HepG2 (cell line): ENCODE results near the gene ANKRD1. TPM values are rescaled to one million over a fixed set of nuclear protein-coding genes. Genes with fewer than 3 reads are reported as not detected.
A peak's percentile ranks its signal among the peaks of the same experiment; 100 is the strongest.

Source experiments
- CREB1 ChIP-seq, 2 experiments: fragments of 450-650 bp in 1 of 2; IDR thresholded peaks; 2 replicates each; pipeline ENCODE4 v1.6.1; 2016 to 2017; ENCODE audit warnings: control low read depth in 1 of 2, mild to moderate bottlenecking in 1 of 2, missing compliant biosample characterization in 1 of 2, missing genetic modification characterization in 1 of 2
- IRF2 ChIP-seq: IDR thresholded peaks from 2 replicates; pipeline ENCODE4 v1.6.1; 2018; ENCODE audit warnings: missing genetic modification reagents, missing compliant biosample characterization
- KDM2A ChIP-seq: sonication (generic); formaldehyde crosslinking; IDR thresholded peaks from 2 replicates; pipeline ENCODE4 v1.4.0; 2020; ENCODE audit warnings: low read depth, missing genetic modification reagents, borderline replicate concordance
- ZFAT ChIP-seq: sonication (generic); formaldehyde crosslinking; conservative IDR thresholded peaks from 2 replicates; pipeline ENCODE4 v1.8.1; 2023; ENCODE audit warnings: missing genetic modification reagents, inconsistent platforms
- ZNF468 ChIP-seq: sonication (generic); formaldehyde crosslinking; IDR thresholded peaks from 2 replicates; pipeline ENCODE4 v1.8.0; 2022; ENCODE audit warnings: mild to moderate bottlenecking, moderate library complexity, missing genetic modification reagents
- ZNF552 ChIP-seq: sonication (generic); formaldehyde crosslinking; IDR thresholded peaks from 2 replicates; pipeline ENCODE4 v1.9.0; 2022; ENCODE audit warnings: missing genetic modification reagents, mild to moderate bottlenecking, borderline replicate concordance
- ZNF572 ChIP-seq: sonication (generic); formaldehyde crosslinking; IDR thresholded peaks from 2 replicates; pipeline ENCODE4 v1.5.1; 2020; ENCODE audit warnings: mild to moderate bottlenecking, missing genetic modification reagents
- polyA plus RNA-seq, 8 experiments: library from polyadenylated mRNA; depleted of rRNA in 3 of 8; stranded (reverse) in 7 of 8; unstranded in 1 of 8; fragments of >200 nt; fragmentation: Illumina TruSeq in 4 of 8; extraction: Trizol in 4 of 8; gene quantifications; 2 replicates each; pipeline versions ENCODE4 v1.2.1 to v1.2.3, GENCODE V29; 2011 to 2016; ENCODE audit warnings: low read depth in 4 of 8, missing spikeins in 1 of 8, mixed read lengths in 1 of 8; ENCODE audit not compliant: insufficient read depth in 1 of 8
- total RNA-seq, 5 experiments: library from RNA; depleted of rRNA; stranded (reverse); fragments of >200 nt; fragmentation: Illumina TruSeq; extraction: Trizol; gene quantifications; 2 replicates each; pipeline ENCODE4 v1.2.3, GENCODE V29; 2016; ENCODE audit warnings: low read depth in 1 of 5
- TF ChIP-seq, protein P1 (sequence below), 2 experiments: fragments of 450-650 bp in 1 of 2; sonication (generic) in 1 of 2; formaldehyde crosslinking in 1 of 2; IDR thresholded peaks; 2 replicates each; pipeline versions ENCODE4 v1.6.1 to v1.8.0; 2016 to 2022; ENCODE audit warnings: antibody characterized with exemption in 1 of 2, mild to moderate bottlenecking in 1 of 2, missing genetic modification reagents in 1 of 2
- TF ChIP-seq, protein P2 (sequence below): sonication (generic); formaldehyde crosslinking; IDR thresholded peaks from 2 replicates; pipeline ENCODE4 v1.8.0; 2022; ENCODE audit warnings: missing genetic modification reagents, mild to moderate bottlenecking, moderate library complexity, borderline replicate concordance
- TF ChIP-seq, protein P3 (sequence below): sonication (generic); formaldehyde crosslinking; conservative IDR thresholded peaks from 2 replicates; pipeline ENCODE4 v1.8.1; 2023; ENCODE audit warnings: missing genetic modification reagents
- TF ChIP-seq, protein P4 (sequence below): sonication (generic); formaldehyde crosslinking; IDR thresholded peaks from 2 replicates; pipeline ENCODE4 v1.4.0; 2020; ENCODE audit warnings: missing genetic modification reagents

ANKRD1 gene
- total and polyA plus RNA-seq, 2 of the 13 experiments (the other 11 are each of a cell fraction or from before 2014, with no cell fraction given), result 19.4 to 41.8 TPM

DNA sequence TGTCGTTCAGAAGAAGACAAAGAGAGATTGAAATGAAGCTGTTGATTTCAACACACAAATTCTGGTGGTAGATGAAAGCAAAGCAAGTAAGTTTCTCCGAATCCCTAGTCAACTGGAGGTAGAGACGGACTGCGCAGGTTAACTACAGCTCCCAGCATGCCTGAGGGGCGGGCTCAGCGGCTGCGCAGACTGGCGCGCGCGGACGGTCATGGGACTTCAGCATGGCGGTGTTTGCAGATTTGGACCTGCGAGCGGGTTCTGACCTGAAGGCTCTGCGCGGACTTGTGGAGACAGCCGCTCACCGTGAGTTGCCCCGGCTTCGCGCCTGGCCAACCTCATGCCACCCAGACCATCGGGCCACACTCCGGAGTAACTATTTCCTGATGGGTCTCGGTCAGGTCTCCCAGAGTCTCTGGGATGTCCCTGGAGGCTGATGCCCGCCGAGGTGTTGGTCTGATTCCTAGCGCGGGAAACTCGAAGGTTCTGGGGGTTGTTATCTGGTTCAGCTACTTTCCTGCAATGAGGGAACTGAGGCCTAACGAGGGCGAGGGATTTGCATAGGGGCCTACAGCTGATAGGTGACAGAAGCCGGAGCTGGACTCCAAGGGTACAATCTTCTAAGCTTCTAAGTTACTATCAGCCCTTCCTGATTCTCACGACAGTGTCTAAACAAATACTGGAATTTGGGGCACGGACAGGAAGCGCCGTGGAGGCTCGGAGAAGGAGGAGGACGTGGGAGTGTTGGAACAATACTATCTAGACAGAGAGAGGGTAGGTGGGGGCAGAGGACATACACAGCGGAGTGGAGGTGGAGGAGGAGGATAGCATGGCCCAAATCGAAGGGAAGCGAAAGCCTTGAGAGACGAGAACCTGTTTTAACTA is 48.9 kb downstream of the ANKRD1 start, which contains the start of gene RPP30 (continued):
- TF ChIP-seq, protein P1, sequence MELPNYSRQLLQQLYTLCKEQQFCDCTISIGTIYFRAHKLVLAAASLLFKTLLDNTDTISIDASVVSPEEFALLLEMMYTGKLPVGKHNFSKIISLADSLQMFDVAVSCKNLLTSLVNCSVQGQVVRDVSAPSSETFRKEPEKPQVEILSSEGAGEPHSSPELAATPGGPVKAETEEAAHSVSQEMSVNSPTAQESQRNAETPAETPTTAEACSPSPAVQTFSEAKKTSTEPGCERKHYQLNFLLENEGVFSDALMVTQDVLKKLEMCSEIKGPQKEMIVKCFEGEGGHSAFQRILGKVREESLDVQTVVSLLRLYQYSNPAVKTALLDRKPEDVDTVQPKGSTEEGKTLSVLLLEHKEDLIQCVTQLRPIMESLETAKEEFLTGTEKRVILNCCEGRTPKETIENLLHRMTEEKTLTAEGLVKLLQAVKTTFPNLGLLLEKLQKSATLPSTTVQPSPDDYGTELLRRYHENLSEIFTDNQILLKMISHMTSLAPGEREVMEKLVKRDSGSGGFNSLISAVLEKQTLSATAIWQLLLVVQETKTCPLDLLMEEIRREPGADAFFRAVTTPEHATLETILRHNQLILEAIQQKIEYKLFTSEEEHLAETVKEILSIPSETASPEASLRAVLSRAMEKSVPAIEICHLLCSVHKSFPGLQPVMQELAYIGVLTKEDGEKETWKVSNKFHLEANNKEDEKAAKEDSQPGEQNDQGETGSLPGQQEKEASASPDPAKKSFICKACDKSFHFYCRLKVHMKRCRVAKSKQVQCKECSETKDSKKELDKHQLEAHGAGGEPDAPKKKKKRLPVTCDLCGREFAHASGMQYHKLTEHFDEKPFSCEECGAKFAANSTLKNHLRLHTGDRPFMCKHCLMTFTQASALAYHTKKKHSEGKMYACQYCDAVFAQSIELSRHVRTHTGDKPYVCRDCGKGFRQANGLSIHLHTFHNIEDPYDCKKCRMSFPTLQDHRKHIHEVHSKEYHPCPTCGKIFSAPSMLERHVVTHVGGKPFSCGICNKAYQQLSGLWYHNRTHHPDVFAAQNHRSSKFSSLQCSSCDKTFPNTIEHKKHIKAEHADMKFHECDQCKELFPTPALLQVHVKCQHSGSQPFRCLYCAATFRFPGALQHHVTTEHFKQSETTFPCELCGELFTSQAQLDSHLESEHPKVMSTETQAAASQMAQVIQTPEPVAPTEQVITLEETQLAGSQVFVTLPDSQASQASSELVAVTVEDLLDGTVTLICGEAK (IDR thresholded peaks at IDR 0.05), result no peak
- TF ChIP-seq, protein P1 (CRISPR knock-in tag; IDR thresholded peaks at IDR 0.05), result peak; percentile 82
- TF ChIP-seq, protein P2, sequence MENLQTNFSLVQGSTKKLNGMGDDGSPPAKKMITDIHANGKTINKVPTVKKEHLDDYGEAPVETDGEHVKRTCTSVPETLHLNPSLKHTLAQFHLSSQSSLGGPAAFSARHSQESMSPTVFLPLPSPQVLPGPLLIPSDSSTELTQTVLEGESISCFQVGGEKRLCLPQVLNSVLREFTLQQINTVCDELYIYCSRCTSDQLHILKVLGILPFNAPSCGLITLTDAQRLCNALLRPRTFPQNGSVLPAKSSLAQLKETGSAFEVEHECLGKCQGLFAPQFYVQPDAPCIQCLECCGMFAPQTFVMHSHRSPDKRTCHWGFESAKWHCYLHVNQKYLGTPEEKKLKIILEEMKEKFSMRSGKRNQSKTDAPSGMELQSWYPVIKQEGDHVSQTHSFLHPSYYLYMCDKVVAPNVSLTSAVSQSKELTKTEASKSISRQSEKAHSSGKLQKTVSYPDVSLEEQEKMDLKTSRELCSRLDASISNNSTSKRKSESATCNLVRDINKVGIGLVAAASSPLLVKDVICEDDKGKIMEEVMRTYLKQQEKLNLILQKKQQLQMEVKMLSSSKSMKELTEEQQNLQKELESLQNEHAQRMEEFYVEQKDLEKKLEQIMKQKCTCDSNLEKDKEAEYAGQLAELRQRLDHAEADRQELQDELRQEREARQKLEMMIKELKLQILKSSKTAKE, result no peak
- TF ChIP-seq, protein P3, sequence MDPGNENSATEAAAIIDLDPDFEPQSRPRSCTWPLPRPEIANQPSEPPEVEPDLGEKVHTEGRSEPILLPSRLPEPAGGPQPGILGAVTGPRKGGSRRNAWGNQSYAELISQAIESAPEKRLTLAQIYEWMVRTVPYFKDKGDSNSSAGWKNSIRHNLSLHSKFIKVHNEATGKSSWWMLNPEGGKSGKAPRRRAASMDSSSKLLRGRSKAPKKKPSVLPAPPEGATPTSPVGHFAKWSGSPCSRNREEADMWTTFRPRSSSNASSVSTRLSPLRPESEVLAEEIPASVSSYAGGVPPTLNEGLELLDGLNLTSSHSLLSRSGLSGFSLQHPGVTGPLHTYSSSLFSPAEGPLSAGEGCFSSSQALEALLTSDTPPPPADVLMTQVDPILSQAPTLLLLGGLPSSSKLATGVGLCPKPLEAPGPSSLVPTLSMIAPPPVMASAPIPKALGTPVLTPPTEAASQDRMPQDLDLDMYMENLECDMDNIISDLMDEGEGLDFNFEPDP (CRISPR knock-in tag), result no peak
- no peak for TF ChIP-seq ZFAT (CRISPR knock-in tag)
- no peak for TF ChIP-seq ZNF468 (CRISPR knock-in tag)
- peak; percentile 89 for TF ChIP-seq IRF2
- no peak for TF ChIP-seq ZNF552 (CRISPR knock-in tag)
- TF ChIP-seq, protein P4, sequence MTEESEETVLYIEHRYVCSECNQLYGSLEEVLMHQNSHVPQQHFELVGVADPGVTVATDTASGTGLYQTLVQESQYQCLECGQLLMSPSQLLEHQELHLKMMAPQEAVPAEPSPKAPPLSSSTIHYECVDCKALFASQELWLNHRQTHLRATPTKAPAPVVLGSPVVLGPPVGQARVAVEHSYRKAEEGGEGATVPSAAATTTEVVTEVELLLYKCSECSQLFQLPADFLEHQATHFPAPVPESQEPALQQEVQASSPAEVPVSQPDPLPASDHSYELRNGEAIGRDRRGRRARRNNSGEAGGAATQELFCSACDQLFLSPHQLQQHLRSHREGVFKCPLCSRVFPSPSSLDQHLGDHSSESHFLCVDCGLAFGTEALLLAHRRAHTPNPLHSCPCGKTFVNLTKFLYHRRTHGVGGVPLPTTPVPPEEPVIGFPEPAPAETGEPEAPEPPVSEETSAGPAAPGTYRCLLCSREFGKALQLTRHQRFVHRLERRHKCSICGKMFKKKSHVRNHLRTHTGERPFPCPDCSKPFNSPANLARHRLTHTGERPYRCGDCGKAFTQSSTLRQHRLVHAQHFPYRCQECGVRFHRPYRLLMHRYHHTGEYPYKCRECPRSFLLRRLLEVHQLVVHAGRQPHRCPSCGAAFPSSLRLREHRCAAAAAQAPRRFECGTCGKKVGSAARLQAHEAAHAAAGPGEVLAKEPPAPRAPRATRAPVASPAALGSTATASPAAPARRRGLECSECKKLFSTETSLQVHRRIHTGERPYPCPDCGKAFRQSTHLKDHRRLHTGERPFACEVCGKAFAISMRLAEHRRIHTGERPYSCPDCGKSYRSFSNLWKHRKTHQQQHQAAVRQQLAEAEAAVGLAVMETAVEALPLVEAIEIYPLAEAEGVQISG (CRISPR knock-in tag), result peak; percentile 82
- no peak for TF ChIP-seq ZNF572
- peak; percentile 51; the same call in 1 of the 2 replicates for TF ChIP-seq KDM2A (CRISPR knock-in tag)
- TF ChIP-seq CREB1 (IDR thresholded peaks at IDR 0.05), result no peak
- TF ChIP-seq CREB1 (CRISPR knock-in tag; IDR thresholded peaks at IDR 0.05), result peak; percentile 62; the same call in 1 of the 2 replicates
